ENCODE results near the gene RBM17. TPM values are rescaled to one million over a fixed set of nuclear protein-coding genes. Genes with fewer than 3 reads are reported as not detected.

Gene RBM17
- total RNA-seq, 1 experiment from 2014 or later, result 160 TPM

- Mint-ChIP-seq H3K9me3 (no peaks in the 10 kb centered on the region), H3K27ac (no peak overlapping the region), H3K27me3 (ENCODE audit: low read depth) (no peaks in the 10 kb centered on the region), H3K36me3 (no peaks in the 10 kb centered on the region), H3K4me3 (no peak overlapping the region), H3K4me1 (peaks cover 12% of the 10 kb centered on the region)
- ATAC-seq (no peak), DNase-seq (ENCODE audit: low spot score) (no peak)
- TF ChIP-seq HMGXB4 (CRISPR knock-in tag; IDR thresholded peaks at IDR 0.05) (no peak), ETV6 (CRISPR knock-in tag; IDR thresholded peaks at IDR 0.05) (no peak), GRHL2 (CRISPR knock-in tag; IDR thresholded peaks at IDR 0.05; ENCODE audit: insufficient replicate concordance, severe bottlenecking) (no peak), ZNF121 (CRISPR knock-in tag; IDR thresholded peaks at IDR 0.05) (no peak), KAT7 (CRISPR knock-in tag; IDR thresholded peaks at IDR 0.05; ENCODE audit: borderline replicate concordance) (no peak), ZBTB43 (CRISPR knock-in tag; IDR thresholded peaks at IDR 0.05) (no peak), JAZF1 (CRISPR knock-in tag; IDR thresholded peaks at IDR 0.05) (no peak), ZSCAN18 (CRISPR knock-in tag; IDR thresholded peaks at IDR 0.05) (no peak), GTF2I (CRISPR knock-in tag; conservative IDR thresholded peaks at IDR 0.05) (no peak), PRRX2 (CRISPR knock-in tag; IDR thresholded peaks at IDR 0.05) (no peak)
- TF ChIP-seq, protein P1, sequence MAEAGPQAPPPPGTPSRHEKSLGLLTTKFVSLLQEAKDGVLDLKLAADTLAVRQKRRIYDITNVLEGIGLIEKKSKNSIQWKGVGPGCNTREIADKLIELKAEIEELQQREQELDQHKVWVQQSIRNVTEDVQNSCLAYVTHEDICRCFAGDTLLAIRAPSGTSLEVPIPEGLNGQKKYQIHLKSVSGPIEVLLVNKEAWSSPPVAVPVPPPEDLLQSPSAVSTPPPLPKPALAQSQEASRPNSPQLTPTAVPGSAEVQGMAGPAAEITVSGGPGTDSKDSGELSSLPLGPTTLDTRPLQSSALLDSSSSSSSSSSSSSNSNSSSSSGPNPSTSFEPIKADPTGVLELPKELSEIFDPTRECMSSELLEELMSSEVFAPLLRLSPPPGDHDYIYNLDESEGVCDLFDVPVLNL (CRISPR knock-in tag; IDR thresholded peaks at IDR 0.05; ENCODE audit: borderline replicate concordance, low read depth), result no peak
- ChIA-PET POLR2A (no interaction called here), CTCF (no interaction called here)
These were observed 34.8 kb upstream of the RBM17 start for GRCh38 chr10:6053816-6054631.

DNA sequence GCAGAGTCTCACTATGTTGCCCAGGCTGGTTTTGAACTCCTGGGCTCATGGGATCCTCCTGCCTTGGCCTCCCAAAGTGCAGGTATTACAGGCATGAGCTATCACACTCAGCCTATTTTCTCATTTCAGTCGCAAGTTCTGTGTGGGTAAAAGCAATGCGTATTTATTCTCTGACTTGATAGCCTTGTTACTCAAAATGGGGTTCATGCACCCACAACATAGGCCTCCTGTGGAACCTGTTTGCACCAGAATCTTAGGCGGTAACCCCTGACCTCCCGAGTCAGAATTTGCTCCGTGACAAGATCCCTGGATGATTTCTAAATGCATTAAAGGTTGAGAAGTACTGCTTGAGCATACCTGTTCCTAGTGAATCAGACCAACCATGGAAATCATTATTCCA lies 34.0 kb upstream of the RBM17 start:
- Mint-ChIP-seq H3K27ac (no peak overlapping the region), H3K4me1 (peaks cover 12% of the 10 kb centered on the region), H3K36me3 (no peaks in the 10 kb centered on the region), H3K9me3 (no peaks in the 10 kb centered on the region), H3K4me3 (no peak overlapping the region), H3K27me3 (ENCODE audit: low read depth) (no peaks in the 10 kb centered on the region; the same call in 1 of the 2 replicates)
- no peak for DNase-seq (ENCODE audit: low spot score)
- no peak for ATAC-seq
- CTCF ChIA-PET, result no interaction called here
- POLR2A ChIA-PET, result no interaction called here
- TF ChIP-seq GABPB1 (CRISPR knock-in tag; IDR thresholded peaks at IDR 0.05), result no peak
- TF ChIP-seq, protein P2, sequence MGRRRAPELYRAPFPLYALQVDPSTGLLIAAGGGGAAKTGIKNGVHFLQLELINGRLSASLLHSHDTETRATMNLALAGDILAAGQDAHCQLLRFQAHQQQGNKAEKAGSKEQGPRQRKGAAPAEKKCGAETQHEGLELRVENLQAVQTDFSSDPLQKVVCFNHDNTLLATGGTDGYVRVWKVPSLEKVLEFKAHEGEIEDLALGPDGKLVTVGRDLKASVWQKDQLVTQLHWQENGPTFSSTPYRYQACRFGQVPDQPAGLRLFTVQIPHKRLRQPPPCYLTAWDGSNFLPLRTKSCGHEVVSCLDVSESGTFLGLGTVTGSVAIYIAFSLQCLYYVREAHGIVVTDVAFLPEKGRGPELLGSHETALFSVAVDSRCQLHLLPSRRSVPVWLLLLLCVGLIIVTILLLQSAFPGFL (CRISPR knock-in tag; IDR thresholded peaks at IDR 0.05; ENCODE audit: borderline replicate concordance), result no peak
- TF ChIP-seq AR (CRISPR knock-in tag; IDR thresholded peaks at IDR 0.05), result no peak
- TF ChIP-seq CTCF (IDR thresholded peaks at IDR 0.05), result no peak
- TF ChIP-seq ZNF532 (CRISPR knock-in tag; IDR thresholded peaks at IDR 0.05; ENCODE audit: borderline replicate concordance), result no peak
- no peak for TF ChIP-seq RELA (CRISPR knock-in tag; IDR thresholded peaks at IDR 0.05; ENCODE audit: borderline replicate concordance)
- TF ChIP-seq CREB1 (CRISPR knock-in tag; IDR thresholded peaks at IDR 0.05), result no peak
